MCF 10A (cell line): Measurements from ENCODE around the gene MID2. TPM values are rescaled to one million over a fixed set of nuclear protein-coding genes. Genes with fewer than 3 reads are reported as not detected.
"Not testable (repeated sequence)": the region's sequence is repeated elsewhere in the genome, so short reads cannot be mapped to it uniquely, and the experiment has no call there.

Experiments used
- BruUV-seq: library from RNA; stranded (reverse); fragments of 400-500 nt; replicated peaks from 2 replicates; lab custom pipeline; 2021; lab: Mats Ljungman, UMichigan
- CTCF ChIA-PET: fragments of 300-600 bp; sonication (Branson Sonifier 250); formaldehyde crosslinking; extraction: SDS; loops from one replicate; lab custom pipeline; 2021; ENCODE audit warnings: antibody characterized with exemption, inconsistent platforms; lab: Yijun Ruan, JAX
- POLR2A ChIA-PET: fragments of 300-600, 350-650 bp; sonication (Branson Sonifier 250); formaldehyde crosslinking; extraction: SDS; loops from one replicate; lab custom pipeline; 2020; ENCODE audit warnings: antibody characterized with exemption, inconsistent platforms; lab: Yijun Ruan, JAX
- DNase-seq: peaks from one replicate; pipeline ENCODE4 v3.0.0-alpha.2; 2018; ENCODE audit not compliant: unreplicated experiment
- H3K27ac Mint-ChIP-seq: one replicate; pipeline ENCODE4 v1.8.0; 2022; ENCODE audit warnings: mild to moderate bottlenecking, low read depth, mixed read lengths; ENCODE audit not compliant: unreplicated experiment
- H3K27me3 Mint-ChIP-seq: one replicate; pipeline ENCODE4 v1.8.0; 2022; ENCODE audit warnings: mixed read lengths; ENCODE audit not compliant: insufficient read depth, unreplicated experiment
- H3K36me3 Mint-ChIP-seq: one replicate; pipeline ENCODE4 v1.8.0; 2022; ENCODE audit warnings: mild to moderate bottlenecking, moderate library complexity, mixed read lengths; ENCODE audit not compliant: insufficient read depth, unreplicated experiment
- H3K4me1 Mint-ChIP-seq: one replicate; pipeline ENCODE4 v1.8.0; 2022; ENCODE audit warnings: mixed read lengths; ENCODE audit not compliant: insufficient read depth, unreplicated experiment
- H3K4me3 Mint-ChIP-seq: one replicate; pipeline ENCODE4 v1.8.0; 2022; ENCODE audit warnings: mild to moderate bottlenecking, moderate library complexity, mixed read lengths; ENCODE audit not compliant: unreplicated experiment
- H3K9me3 Mint-ChIP-seq: one replicate; pipeline ENCODE4 v1.8.0; 2022; ENCODE audit warnings: mixed read lengths; ENCODE audit not compliant: unreplicated experiment
- intact Hi-C: fragments of 100-400 bp; cut with micrococcal nuclease; formaldehyde crosslinking; loops from 2 replicates; pipeline ENCODE4 v1.14.1; 2022
- total RNA-seq: library from RNA; stranded (reverse); gene quantifications from 2 replicates; pipeline ENCODE4 v1.2.3, GENCODE V29; 2022
- TF ChIP-seq, protein P1 (sequence below): fragments of 200-600 bp; IDR thresholded peaks from one replicate; pipeline ENCODE4 v1.8.0; 2022; ENCODE audit warnings: antibody characterized with exemption, mild to moderate bottlenecking; ENCODE audit not compliant: unreplicated experiment

The MID2 gene
- total RNA-seq, 1 experiment from 2014 or later: 12.1 TPM

GRCh38 chrX:107851215-107851614 is 25.5 kb downstream of the MID2 start:
- no peak overlapping the region for H3K4me3 Mint-ChIP-seq
- no TSS peak for BruUV-seq
- TF ChIP-seq, protein P1, sequence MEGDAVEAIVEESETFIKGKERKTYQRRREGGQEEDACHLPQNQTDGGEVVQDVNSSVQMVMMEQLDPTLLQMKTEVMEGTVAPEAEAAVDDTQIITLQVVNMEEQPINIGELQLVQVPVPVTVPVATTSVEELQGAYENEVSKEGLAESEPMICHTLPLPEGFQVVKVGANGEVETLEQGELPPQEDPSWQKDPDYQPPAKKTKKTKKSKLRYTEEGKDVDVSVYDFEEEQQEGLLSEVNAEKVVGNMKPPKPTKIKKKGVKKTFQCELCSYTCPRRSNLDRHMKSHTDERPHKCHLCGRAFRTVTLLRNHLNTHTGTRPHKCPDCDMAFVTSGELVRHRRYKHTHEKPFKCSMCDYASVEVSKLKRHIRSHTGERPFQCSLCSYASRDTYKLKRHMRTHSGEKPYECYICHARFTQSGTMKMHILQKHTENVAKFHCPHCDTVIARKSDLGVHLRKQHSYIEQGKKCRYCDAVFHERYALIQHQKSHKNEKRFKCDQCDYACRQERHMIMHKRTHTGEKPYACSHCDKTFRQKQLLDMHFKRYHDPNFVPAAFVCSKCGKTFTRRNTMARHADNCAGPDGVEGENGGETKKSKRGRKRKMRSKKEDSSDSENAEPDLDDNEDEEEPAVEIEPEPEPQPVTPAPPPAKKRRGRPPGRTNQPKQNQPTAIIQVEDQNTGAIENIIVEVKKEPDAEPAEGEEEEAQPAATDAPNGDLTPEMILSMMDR: no peak

DNA sequence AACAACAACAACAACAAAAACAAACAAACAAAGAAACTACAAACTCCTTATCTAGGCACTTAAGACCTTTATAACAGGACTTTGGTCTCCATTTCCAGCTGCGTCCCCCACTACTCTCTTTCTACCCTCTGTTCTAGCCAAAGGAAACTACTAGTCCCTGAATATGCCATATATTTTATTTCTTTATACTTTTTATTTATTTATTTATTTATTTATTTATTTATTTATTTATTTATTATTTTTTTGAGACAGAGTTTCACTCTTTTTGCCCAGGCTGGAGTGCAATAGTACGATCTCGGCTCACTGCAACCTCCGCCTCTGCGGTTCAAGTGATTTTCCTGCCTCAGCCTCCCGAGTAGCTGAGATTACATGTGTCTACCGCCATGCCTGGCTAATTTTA is 26.0 kb downstream of the MID2 start:
- DNase-seq, POLR2A ChIA-PET, H3K4me3 Mint-ChIP-seq, BruUV-seq, H3K9me3 Mint-ChIP-seq, H3K4me1 Mint-ChIP-seq, H3K27ac Mint-ChIP-seq, intact Hi-C loops: not testable (repeated sequence)
- Mint-ChIP-seq H3K27me3 (peaks cover 53% of the 10 kb centered on the region), H3K36me3 (peaks cover 13% of the 10 kb centered on the region)
- CTCF ChIA-PET: interaction anchor here (0.7 kb wide), 2 partner anchors 10 to 844 kb away, joined by 3 to 4 read pairs; no protein-coding TSS in a partner anchor

More at GRCh38 chrX:107851215-107851614, 25.5 kb downstream of the MID2 start:
- ChIA-PET POLR2A (no interaction called here), CTCF (interaction anchor here (0.7 kb wide), 1 partner anchor 11 kb away, joined by 3 read pairs; no protein-coding TSS in a partner anchor)
- no peaks in the 10 kb centered on the region for H3K9me3 Mint-ChIP-seq
- DNase-seq: no peak
- H3K27ac Mint-ChIP-seq: no peak overlapping the region
- intact Hi-C loops: no loop called here
- H3K4me1 Mint-ChIP-seq: peaks cover 5% of the 10 kb centered on the region
- peaks cover 49% of the 10 kb centered on the region for H3K27me3 Mint-ChIP-seq
- H3K36me3 Mint-ChIP-seq: peaks cover 13% of the 10 kb centered on the region

- ChIA-PET CTCF (no interaction called here), POLR2A (interaction anchor here (0.6 kb wide), 1 partner anchor 9 kb away, joined by 4 read pairs; no protein-coding TSS in a partner anchor)
- H3K27me3 Mint-ChIP-seq: peaks cover 92% of the 10 kb centered on the region
- intact Hi-C loops: no loop called here
- peaks cover 9% of the 10 kb centered on the region for H3K4me1 Mint-ChIP-seq
- no peak for DNase-seq
- no peak overlapping the region for H3K4me3 Mint-ChIP-seq
- no TSS peak for BruUV-seq
- H3K9me3 Mint-ChIP-seq: no peaks in the 10 kb centered on the region
- no peak overlapping the region for H3K27ac Mint-ChIP-seq
- H3K36me3 Mint-ChIP-seq: peaks cover 19% of the 10 kb centered on the region
- TF ChIP-seq, protein P1: no peak
Measured at GRCh38 chrX:107856289-107856688, 30.6 kb downstream of the MID2 start.

DNA sequence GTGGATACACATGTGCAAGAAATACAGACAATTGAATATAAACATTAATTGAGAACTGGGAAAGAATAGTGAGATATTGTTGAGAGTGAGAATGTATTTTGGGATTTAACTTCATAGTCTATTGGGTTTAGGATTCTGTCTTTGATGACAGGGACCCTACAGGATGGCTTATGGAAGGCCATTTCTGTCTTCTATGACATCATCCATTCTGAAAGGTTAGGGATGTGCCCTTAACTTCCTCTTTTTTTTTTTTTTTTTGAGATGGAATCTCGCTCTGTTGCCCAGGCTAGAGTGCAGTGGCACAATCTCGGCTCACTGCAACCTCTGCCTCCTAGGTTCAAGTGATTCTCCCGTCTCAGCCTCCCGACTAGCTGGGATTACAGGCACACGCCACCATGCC is 31.4 kb downstream of the MID2 start:
- H3K9me3 Mint-ChIP-seq, H3K27ac Mint-ChIP-seq, H3K4me1 Mint-ChIP-seq, intact Hi-C loops, CTCF ChIA-PET, BruUV-seq, H3K4me3 Mint-ChIP-seq, DNase-seq: not testable (repeated sequence)
- POLR2A ChIA-PET: interaction anchor here (0.6 kb wide), 1 partner anchor 32 kb away, joined by 5 read pairs; the partner anchor contains the start of gene MID2
- Mint-ChIP-seq H3K36me3 (peaks cover 19% of the 10 kb centered on the region), H3K27me3 (peaks cover 92% of the 10 kb centered on the region)

DNA sequence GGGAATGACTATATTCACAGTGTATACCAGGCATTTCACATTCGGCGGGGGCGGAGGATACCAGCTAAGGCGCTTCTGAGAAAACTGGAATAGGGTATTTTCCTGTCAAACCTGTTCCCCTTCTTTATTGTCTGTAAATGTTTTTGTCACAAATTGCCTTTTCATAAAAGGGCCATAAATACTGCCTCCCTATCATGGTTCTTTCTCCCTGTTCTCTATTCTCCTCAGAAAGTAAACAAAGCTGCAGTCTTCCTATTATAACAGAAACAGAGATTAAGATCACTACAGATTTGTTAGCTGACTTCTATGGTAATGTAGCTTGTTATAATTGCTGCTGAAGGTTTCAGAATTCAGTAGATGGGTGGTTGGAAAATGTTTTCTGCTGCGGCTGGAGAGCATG is 32.2 kb downstream of the MID2 start:
- Mint-ChIP-seq H3K27me3 (peaks cover 87% of the 10 kb centered on the region), H3K36me3 (peaks cover 19% of the 10 kb centered on the region), H3K9me3 (no peaks in the 10 kb centered on the region), H3K4me1 (peaks cover 9% of the 10 kb centered on the region), H3K27ac (no peak overlapping the region), H3K4me3 (no peak overlapping the region)
- no TSS peak for BruUV-seq
- CTCF ChIA-PET: interaction anchor here (0.7 kb wide), 1 partner anchor 8 kb away, joined by 3 read pairs; no protein-coding TSS in a partner anchor
- no peak for DNase-seq
- TF ChIP-seq, protein P1: no peak
- POLR2A ChIA-PET: interaction anchor here (0.6 kb wide), 1 partner anchor 32 kb away, joined by 5 read pairs; the partner anchor contains the start of gene MID2
- intact Hi-C loops: no loop called here
